HepG2 (cell line): ENCODE measurements around the gene UQCR11. TPM values are rescaled to one million over a fixed set of nuclear protein-coding genes. Genes with fewer than 3 reads are reported as not detected.

Source experiments
- EZH2 ChIP-seq: conservative IDR thresholded peaks from 2 replicates; pipeline ENCODE4 v1.6.1; 2012; ENCODE audit warnings: mild to moderate bottlenecking, low read depth, low read length, moderate library complexity
- GTF3A ChIP-seq: sonication (generic); formaldehyde crosslinking; conservative IDR thresholded peaks from 2 replicates; pipeline ENCODE4 v1.4.0; 2020; ENCODE audit warnings: mild to moderate bottlenecking, missing genetic modification reagents
- MEIS1 ChIP-seq: sonication (generic); formaldehyde crosslinking; IDR thresholded peaks from 2 replicates; pipeline ENCODE4 v1.9.0; 2021; ENCODE audit warnings: mild to moderate bottlenecking, missing genetic modification reagents, moderate library complexity, borderline replicate concordance
- NCOA5 ChIP-seq: sonication (generic); formaldehyde crosslinking; IDR thresholded peaks from 2 replicates; pipeline ENCODE4 v1.4.0; 2020; ENCODE audit warnings: missing genetic modification reagents
- NPAS2 ChIP-seq: sonication (generic); formaldehyde crosslinking; IDR thresholded peaks from 2 replicates; pipeline ENCODE4 v1.8.0; 2022; ENCODE audit warnings: mild to moderate bottlenecking, missing genetic modification reagents, borderline replicate concordance
- POLR2A ChIP-seq, 2 experiments: IDR thresholded peaks; 2 replicates each; pipeline ENCODE4 v1.6.1; 2011; ENCODE audit warnings: low read depth in 2 of 2, low read length in 2 of 2, mild to moderate bottlenecking in 1 of 2, moderate library complexity in 1 of 2; ENCODE audit not compliant: insufficient read depth in 1 of 2
- TFAP4 ChIP-seq: sonication (generic); IDR thresholded peaks from 2 replicates; pipeline ENCODE4 v1.6.1; 2016; ENCODE audit warnings: low read depth, borderline replicate concordance
- ZBTB20 ChIP-seq: sonication (generic); formaldehyde crosslinking; IDR thresholded peaks from 2 replicates; pipeline ENCODE4 v1.8.1; 2023; ENCODE audit warnings: missing genetic modification reagents, low read depth, mild to moderate bottlenecking, borderline replicate concordance
- ZNF496 ChIP-seq: sonication (generic); formaldehyde crosslinking; IDR thresholded peaks from 2 replicates; pipeline ENCODE4 v1.8.1; 2023; ENCODE audit warnings: mild to moderate bottlenecking, moderate library complexity, missing genetic modification reagents; ENCODE audit not compliant: insufficient replicate concordance
- ZNF660 ChIP-seq: sonication (generic); formaldehyde crosslinking; IDR thresholded peaks from 2 replicates; pipeline ENCODE4 v1.5.1; 2020; ENCODE audit warnings: mild to moderate bottlenecking, low read depth, missing genetic modification reagents, borderline replicate concordance
- ZNF784 ChIP-seq: sonication (generic); formaldehyde crosslinking; IDR thresholded peaks from 2 replicates; pipeline ENCODE4 v1.5.1; 2020; ENCODE audit warnings: missing genetic modification reagents, mild to moderate bottlenecking, borderline replicate concordance
- ZNF792 ChIP-seq: IDR thresholded peaks from 2 replicates; pipeline ENCODE4 v1.6.1; 2016
- ZXDC ChIP-seq: sonication (generic); formaldehyde crosslinking; IDR thresholded peaks from 2 replicates; pipeline ENCODE4 v1.5.0; 2020; ENCODE audit warnings: mild to moderate bottlenecking, missing genetic modification reagents
- polyA plus RNA-seq, 8 experiments: library from polyadenylated mRNA; depleted of rRNA in 3 of 8; stranded (reverse) in 7 of 8; unstranded in 1 of 8; fragments of >200 nt; fragmentation: Illumina TruSeq in 4 of 8; extraction: Trizol in 4 of 8; gene quantifications; 2 replicates each; pipeline versions ENCODE4 v1.2.1 to v1.2.3, GENCODE V29; 2011 to 2016; ENCODE audit warnings: low read depth in 4 of 8, missing spikeins in 1 of 8, mixed read lengths in 1 of 8; ENCODE audit not compliant: insufficient read depth in 1 of 8
- total RNA-seq, 5 experiments: library from RNA; depleted of rRNA; stranded (reverse); fragments of >200 nt; fragmentation: Illumina TruSeq; extraction: Trizol; gene quantifications; 2 replicates each; pipeline ENCODE4 v1.2.3, GENCODE V29; 2016; ENCODE audit warnings: low read depth in 1 of 5
- TF ChIP-seq, protein P1 (sequence below): sonication (generic); formaldehyde crosslinking; IDR thresholded peaks from 2 replicates; pipeline ENCODE4 v1.5.0; 2020; ENCODE audit warnings: missing genetic modification reagents
- TF ChIP-seq, protein P2 (sequence below): sonication (generic); formaldehyde crosslinking; IDR thresholded peaks from 2 replicates; pipeline ENCODE4 v1.9.0; 2021; ENCODE audit warnings: missing genetic modification reagents, borderline replicate concordance

Gene UQCR11
- total and polyA plus RNA-seq, 2 of the 13 experiments (the other 11 are each of a cell fraction or from before 2014, with no cell fraction given), result 125 to 214 TPM

GRCh38 chr19:1605236-1606137 is at the start of gene UQCR11 (continued):
- TF ChIP-seq ZXDC, result no peak
- no peak for TF ChIP-seq ZNF792 (CRISPR knock-in tag)
- TF ChIP-seq, protein P1, sequence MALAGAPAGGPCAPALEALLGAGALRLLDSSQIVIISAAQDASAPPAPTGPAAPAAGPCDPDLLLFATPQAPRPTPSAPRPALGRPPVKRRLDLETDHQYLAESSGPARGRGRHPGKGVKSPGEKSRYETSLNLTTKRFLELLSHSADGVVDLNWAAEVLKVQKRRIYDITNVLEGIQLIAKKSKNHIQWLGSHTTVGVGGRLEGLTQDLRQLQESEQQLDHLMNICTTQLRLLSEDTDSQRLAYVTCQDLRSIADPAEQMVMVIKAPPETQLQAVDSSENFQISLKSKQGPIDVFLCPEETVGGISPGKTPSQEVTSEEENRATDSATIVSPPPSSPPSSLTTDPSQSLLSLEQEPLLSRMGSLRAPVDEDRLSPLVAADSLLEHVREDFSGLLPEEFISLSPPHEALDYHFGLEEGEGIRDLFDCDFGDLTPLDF (CRISPR knock-in tag), result no peak
- TF ChIP-seq GTF3A, result no peak; the same call in 1 of the 2 replicates
- no peak for TF ChIP-seq EZH2
- TF ChIP-seq NPAS2 (CRISPR knock-in tag), result no peak
- no peak for TF ChIP-seq NCOA5 (CRISPR knock-in tag)
- TF ChIP-seq MEIS1 (CRISPR knock-in tag), result no peak
- TF ChIP-seq ZNF660 (CRISPR knock-in tag), result no peak
- no peak; the same call in 1 of the 2 replicates for TF ChIP-seq ZBTB20 (CRISPR knock-in tag)
- TF ChIP-seq ZNF784 (CRISPR knock-in tag), result peak; percentile 30; the same call in 1 of the 2 replicates
- TF ChIP-seq ZNF496 (CRISPR knock-in tag), result no peak
- TF ChIP-seq, protein P2, sequence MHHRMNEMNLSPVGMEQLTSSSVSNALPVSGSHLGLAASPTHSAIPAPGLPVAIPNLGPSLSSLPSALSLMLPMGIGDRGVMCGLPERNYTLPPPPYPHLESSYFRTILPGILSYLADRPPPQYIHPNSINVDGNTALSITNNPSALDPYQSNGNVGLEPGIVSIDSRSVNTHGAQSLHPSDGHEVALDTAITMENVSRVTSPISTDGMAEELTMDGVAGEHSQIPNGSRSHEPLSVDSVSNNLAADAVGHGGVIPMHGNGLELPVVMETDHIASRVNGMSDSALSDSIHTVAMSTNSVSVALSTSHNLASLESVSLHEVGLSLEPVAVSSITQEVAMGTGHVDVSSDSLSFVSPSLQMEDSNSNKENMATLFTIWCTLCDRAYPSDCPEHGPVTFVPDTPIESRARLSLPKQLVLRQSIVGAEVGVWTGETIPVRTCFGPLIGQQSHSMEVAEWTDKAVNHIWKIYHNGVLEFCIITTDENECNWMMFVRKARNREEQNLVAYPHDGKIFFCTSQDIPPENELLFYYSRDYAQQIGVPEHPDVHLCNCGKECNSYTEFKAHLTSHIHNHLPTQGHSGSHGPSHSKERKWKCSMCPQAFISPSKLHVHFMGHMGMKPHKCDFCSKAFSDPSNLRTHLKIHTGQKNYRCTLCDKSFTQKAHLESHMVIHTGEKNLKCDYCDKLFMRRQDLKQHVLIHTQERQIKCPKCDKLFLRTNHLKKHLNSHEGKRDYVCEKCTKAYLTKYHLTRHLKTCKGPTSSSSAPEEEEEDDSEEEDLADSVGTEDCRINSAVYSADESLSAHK, result no peak
- peak; percentile 80; the same call in 1 of the 2 replicates for TF ChIP-seq TFAP4
- peak; percentile 91 to 93 for TF ChIP-seq POLR2A (IDR thresholded peaks at IDR 0.05; ENCODE audit: insufficient read depth in 1 of 2, low read depth in 2 of 2, low read length in 2 of 2)
